ENCODE measurements around the gene CDCA5. TPM values are rescaled to one million over a fixed set of nuclear protein-coding genes. Genes with fewer than 3 reads are reported as not detected.

CDCA5 gene
- total RNA-seq, 3 donors from 2014 or later = 0.96 to 1.2 (median 0.98) TPM

DNA sequence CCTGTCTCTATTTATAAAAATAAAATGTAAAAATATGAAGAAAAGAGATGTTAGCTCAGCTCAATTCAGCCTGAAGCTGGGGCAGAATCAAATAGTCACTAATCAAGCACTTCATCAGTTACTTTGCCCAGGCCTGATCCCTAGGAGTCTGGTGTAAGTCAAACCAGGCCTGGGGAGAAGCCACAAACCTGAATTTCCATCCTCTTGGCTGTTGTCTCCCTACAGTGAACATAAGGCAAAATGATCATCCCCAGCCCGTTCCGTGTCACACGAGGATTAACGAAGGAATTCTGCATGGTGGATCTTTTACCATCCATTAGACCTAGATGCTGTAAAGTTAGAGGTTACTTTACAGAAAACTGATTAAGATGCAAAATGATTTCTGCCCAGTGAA, 19.0 kb downstream of the CDCA5 start:
- Histone ChIP-seq H3K36me3 (no peaks in the 10 kb centered on the region), H3K9me3 (no peaks in the 10 kb centered on the region), H3K4me1 (no peaks in the 10 kb centered on the region), H3K4me3 (no peak overlapping the region), H3K27ac (no peak overlapping the region), H3K27me3 (no peaks in the 10 kb centered on the region)
- no peak for TF ChIP-seq POLR2AphosphoS5 (IDR thresholded peaks at IDR 0.05)
- TF ChIP-seq POLR2A (IDR thresholded peaks at IDR 0.05) = no peak
- TF ChIP-seq, protein P1, sequence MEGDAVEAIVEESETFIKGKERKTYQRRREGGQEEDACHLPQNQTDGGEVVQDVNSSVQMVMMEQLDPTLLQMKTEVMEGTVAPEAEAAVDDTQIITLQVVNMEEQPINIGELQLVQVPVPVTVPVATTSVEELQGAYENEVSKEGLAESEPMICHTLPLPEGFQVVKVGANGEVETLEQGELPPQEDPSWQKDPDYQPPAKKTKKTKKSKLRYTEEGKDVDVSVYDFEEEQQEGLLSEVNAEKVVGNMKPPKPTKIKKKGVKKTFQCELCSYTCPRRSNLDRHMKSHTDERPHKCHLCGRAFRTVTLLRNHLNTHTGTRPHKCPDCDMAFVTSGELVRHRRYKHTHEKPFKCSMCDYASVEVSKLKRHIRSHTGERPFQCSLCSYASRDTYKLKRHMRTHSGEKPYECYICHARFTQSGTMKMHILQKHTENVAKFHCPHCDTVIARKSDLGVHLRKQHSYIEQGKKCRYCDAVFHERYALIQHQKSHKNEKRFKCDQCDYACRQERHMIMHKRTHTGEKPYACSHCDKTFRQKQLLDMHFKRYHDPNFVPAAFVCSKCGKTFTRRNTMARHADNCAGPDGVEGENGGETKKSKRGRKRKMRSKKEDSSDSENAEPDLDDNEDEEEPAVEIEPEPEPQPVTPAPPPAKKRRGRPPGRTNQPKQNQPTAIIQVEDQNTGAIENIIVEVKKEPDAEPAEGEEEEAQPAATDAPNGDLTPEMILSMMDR (IDR thresholded peaks at IDR 0.05) = no peak
- intact Hi-C loops (cut with DNase I; ENCODE audit: low total_unique reads) = no loop called here
- DNase-seq (ENCODE audit: low spot score in 2 of 2) = no peak

DNA sequence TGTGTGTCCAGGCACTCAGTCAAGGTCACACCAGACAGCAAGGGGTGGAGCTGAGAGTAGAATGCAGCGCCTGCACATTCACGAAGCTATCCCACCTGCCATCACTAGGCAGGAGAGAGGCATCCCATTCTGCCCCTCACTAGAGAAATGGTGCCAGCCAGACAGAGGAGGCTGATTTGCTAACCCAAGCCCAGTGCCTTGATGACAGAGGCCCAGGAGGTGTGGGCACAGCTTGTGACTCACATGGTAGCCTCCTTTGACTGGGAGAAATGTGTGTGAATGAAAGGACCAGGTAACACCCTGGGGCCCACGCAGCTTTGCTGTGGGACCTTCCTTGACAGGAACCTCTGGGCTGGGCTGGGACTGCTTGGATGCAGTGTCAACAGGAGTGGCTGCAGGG, 20.3 kb downstream of the CDCA5 start:
- H3K4me3 ChIP-seq = no peak overlapping the region
- TF ChIP-seq POLR2A (IDR thresholded peaks at IDR 0.05) (no peak), POLR2AphosphoS5 (IDR thresholded peaks at IDR 0.05) (no peak)
- TF ChIP-seq, protein P1 (IDR thresholded peaks at IDR 0.05) = no peak

DNA sequence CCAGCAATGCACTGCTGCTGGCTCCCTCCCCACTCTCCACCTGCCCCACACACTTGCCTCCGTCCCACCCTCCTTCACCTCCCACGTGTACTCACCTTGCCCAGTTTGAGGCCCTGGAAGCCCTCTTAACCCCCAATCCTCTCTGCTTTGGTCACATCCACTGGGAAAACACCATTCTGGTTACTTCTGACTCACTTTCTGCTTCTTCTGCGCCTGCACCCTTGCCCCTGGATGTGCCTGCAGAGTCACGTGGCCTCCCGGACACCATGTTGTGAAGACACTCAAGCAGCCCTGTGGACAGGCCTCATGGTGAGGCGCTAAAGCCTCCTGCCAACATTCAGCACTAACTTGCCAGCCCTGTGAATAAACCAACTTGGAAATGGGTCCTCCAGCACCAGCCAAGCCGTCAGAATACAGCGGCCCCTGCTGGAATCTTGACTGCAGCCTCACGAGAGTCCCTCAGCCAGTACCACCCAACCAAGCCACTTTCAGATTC, 22.9 kb downstream of the CDCA5 start:
- intact Hi-C loops (cut with DNase I; ENCODE audit: low total_unique reads) = no loop called here
- no peak for DNase-seq (ENCODE audit: low spot score in 2 of 2)
- Histone ChIP-seq H3K27ac (no peak overlapping the region), H3K4me1 (no peaks in the 10 kb centered on the region), H3K4me3 (no peak overlapping the region), H3K36me3 (no peaks in the 10 kb centered on the region), H3K27me3 (no peaks in the 10 kb centered on the region), H3K9me3 (no peaks in the 10 kb centered on the region)
- no peak for TF ChIP-seq POLR2A (IDR thresholded peaks at IDR 0.05)
- TF ChIP-seq, protein P1 (IDR thresholded peaks at IDR 0.05) = no peak
- no peak for TF ChIP-seq POLR2AphosphoS5 (IDR thresholded peaks at IDR 0.05)

More for the DNA sequence above, 20.3 kb downstream of the CDCA5 start:
- no peaks in the 10 kb centered on the region for H3K9me3 ChIP-seq
- no peaks in the 10 kb centered on the region for H3K36me3 ChIP-seq
- H3K4me1 ChIP-seq = no peaks in the 10 kb centered on the region
- intact Hi-C loops (cut with DNase I; ENCODE audit: low total_unique reads) = no loop called here
- no peak overlapping the region for H3K27ac ChIP-seq
- DNase-seq (ENCODE audit: low spot score in 2 of 2) = no peak
- no peaks in the 10 kb centered on the region for H3K27me3 ChIP-seq

DNA sequence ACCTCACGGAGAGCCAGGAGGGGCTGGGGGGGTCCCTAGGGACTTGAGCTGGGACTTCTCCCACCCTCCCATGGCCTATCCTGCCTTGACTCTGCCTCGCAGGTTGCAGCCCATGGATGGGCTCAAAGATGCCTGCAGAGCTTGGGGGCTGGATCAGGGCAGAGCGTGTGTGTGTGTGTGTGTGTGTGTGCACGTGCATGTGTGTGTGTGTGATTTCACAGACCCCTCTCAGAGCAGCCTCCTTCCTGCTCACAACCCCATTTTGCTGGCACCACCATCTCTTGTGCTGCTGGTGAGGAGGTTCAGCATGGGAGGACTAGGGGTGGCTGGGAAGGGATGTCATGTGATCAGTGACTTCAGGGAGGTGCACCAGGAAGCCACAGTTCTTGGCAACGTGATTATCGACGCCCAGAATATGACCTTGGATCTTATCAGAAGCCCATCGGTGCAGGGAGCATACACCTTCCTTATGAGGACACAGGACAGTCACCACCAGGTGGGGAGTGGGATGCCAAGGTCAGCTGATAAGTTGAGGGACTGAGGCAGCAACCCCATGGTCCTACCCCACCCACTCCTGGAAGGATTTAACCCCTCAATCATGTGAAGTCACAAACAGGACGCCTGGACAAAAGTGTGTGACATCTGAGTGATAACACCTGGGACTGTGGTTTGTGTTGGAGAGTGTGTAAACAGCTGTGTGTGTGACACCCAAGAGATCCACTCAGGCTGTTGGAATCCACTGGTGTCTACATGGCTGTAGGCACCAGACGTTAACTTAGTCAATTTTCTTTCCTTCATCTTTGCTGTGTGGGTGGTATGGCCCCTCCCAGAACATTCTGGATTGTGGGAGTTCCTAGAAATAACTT, 23.6 kb downstream of the CDCA5 start:
- Histone ChIP-seq H3K4me1 (no peaks in the 10 kb centered on the region), H3K27ac (no peak overlapping the region), H3K27me3 (no peaks in the 10 kb centered on the region), H3K36me3 (no peaks in the 10 kb centered on the region), H3K4me3 (no peak overlapping the region), H3K9me3 (no peaks in the 10 kb centered on the region)
- TF ChIP-seq, protein P1 (IDR thresholded peaks at IDR 0.05) = no peak
- TF ChIP-seq POLR2AphosphoS5 (IDR thresholded peaks at IDR 0.05) = no peak
- TF ChIP-seq POLR2A (IDR thresholded peaks at IDR 0.05) = no peak
- intact Hi-C loops (cut with DNase I; ENCODE audit: low total_unique reads) = no loop called here
- no peak for DNase-seq (ENCODE audit: low spot score in 2 of 2)

DNA sequence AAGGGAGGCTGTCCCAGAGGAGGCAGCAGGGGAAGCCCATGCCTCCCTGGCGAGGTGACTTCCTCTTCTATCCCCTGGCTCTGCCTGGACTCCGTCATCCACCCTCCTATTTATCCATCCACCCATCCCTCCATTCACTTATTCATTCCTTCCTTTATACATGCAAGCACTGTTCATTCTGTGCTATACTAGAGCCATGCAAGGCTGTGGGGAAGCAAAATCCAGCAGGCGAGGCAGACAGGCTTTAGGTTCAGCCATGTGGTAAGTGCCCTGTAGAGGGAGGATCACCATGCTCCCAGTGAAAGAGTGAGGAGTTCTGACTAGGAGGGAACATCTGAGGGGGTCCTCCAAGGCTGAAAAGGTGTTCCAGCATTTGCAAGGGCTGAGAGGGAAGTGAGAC, 24.3 kb downstream of the CDCA5 start:
- intact Hi-C loops (cut with DNase I; ENCODE audit: low total_unique reads) = no loop called here
- TF ChIP-seq, protein P1 (IDR thresholded peaks at IDR 0.05) = no peak
- no peak for TF ChIP-seq POLR2AphosphoS5 (IDR thresholded peaks at IDR 0.05)
- no peak for TF ChIP-seq POLR2A (IDR thresholded peaks at IDR 0.05)
- Histone ChIP-seq H3K27ac (no peak overlapping the region), H3K9me3 (no peaks in the 10 kb centered on the region), H3K4me1 (no peaks in the 10 kb centered on the region), H3K4me3 (no peak overlapping the region), H3K27me3 (no peaks in the 10 kb centered on the region), H3K36me3 (no peaks in the 10 kb centered on the region)
- no peak for DNase-seq (ENCODE audit: low spot score in 2 of 2)

Data from breast epithelium (tissue), 4 donors.